HG02943 (cell line): ENCODE measurements around the gene BSND.

ENCODE experiments used
- ATAC-seq: cut with Tn5 transposase; IDR thresholded peaks from one replicate; pipeline ENCODE4 v1.9.1; 2021; ENCODE audit warnings: mild to moderate bottlenecking, low read depth, moderate library complexity; ENCODE audit not compliant: unreplicated experiment

The BSND gene

DNA sequence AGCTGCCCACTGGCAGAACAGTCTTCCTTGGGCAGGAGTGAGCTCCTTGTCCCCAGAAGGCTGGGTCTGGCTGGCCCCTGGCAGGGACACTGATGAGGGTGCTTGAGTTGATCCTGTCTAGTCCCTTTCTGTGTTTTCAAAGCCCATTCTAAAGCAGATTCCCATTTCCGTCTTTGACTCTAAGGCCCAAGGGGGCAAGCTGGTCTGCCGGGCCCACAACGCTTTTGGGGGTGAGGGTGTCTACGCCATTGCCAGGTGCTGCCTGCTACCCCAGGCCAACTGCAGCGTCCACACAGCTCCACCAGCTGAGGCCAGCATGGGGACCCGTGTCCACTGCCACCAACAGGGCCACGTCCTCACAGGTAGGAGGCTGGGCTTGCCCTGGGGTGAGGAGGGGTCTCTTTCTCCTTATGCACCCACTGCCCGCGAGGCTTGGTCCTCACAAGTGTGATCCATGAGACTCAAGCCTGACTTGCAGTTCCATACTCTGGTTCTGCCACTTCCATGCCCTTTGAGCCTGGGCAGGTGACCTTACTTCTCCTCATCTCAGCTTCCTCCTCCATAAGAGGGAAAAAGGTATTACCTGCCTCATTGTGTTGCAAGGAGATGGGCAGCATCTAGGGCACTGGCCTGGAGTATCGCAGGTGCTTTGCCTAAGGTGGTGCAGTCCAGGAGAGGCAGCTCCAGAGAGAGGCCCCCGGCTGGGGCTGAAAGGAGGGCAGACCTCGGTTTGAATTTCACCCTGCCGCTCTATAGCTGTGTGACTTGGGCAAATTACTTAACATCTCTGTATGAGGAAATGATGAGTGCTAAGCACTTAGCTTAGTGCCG lies 60.8 kb downstream of the BSND start:
- no peak for ATAC-seq

DNA sequence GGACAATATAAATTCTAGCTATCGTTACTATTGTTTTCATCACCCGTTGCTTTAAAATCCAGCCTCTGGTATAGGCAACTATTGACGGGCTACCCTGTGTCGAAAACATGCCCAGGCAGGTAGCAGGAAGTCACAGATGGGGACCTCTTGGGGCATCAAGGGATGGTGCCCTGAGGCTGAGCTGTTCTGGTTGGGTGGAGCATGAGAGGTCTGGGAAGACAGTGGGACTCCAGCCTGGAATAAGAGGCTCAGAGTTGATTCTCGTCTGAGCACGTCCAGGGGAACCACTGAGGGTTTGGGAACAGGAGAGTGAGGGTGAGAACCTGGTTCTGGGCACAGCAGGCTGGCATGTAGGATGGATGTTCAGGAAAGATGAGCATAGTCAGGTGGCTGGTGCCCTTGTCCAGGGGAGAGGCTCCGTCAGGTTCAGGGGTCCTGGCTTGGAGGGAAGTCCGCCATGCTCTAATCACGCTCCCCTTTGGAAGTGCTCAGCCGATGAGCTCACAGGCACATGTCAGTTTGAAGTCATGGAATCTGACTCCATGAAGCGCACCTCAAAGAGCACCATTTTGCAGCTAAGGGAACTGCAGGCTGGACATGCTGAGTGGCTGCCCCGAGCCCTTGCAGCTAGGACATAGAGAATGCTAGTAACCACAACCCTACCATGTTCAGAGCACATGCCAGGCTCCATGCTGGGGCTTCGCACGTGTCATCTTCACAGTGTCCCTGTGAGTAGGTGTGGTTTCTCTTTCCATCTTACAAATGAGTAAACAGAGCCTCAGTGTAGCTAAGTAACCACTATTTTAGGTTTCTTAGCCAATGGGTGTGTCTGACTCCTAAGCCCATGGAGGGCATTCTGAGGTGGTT lies 61.6 kb downstream of the BSND start:
- no peak for ATAC-seq

DNA sequence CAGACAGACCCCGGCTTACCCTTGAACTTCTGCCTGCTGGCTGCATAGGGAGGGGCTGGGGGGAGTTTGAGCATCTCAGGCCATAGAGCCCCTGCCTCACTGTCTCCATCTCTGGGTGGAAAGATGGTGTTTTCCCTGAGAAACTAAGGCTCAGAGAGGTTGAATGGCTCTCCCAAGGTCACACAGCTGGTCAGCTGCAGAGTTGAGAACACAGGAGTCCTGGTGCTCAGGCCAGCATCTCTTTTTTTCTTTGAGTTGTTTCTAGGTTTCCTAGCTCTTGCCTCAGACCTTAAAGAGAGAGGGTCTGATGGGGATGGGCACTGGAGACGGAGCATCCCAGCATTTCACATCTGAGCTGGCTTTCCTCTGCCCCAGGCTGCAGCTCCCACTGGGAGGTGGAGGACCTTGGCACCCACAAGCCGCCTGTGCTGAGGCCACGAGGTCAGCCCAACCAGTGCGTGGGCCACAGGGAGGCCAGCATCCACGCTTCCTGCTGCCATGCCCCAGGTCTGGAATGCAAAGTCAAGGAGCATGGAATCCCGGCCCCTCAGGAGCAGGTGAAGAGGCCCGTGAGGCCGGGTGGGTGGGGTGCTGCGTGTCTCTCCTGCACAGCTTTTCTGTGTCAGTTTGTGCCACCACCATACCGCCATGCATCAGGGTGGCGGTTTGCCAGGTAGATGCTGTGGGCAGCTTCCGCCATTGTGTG lies 62.4 kb downstream of the BSND start:
- ATAC-seq: no peak
